ENCODE data around the gene MRPL10.

MRPL10 gene

DNA sequence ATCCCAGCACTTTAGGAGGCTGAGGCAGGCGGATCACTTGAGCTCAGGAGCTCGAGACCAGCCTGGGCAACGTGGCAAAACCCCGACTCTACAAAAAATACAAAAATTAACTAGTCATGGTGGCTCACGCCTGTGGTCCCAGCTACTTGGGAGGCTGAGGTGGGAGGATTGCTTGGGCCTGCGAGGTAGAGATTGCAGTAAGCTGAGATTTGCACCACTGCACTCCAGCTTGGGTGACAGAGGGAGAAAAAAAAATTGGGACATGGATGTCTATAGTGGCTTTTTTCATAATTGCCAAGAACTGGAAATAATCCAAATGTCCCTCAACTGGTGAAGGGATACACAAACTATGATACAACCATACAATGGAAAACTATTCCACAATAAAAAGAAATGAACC is 38.4 kb downstream of the MRPL10 start:
- Histone ChIP-seq H3K9ac (ENCODE audit: low read depth, low read length, poor library complexity) (no peak overlapping the region), H2BK5ac (ENCODE audit: low read length) (no peak overlapping the region), H3K79me1 (ENCODE audit: low read depth, low read length) (no peaks in the 10 kb centered on the region), H3K4ac (ENCODE audit: low read length) (no peak overlapping the region), H2BK15ac (ENCODE audit: low read length) (no peak overlapping the region), H2AFZ (ENCODE audit: low read length) (no peak overlapping the region), H3K23ac (ENCODE audit: low read depth, low read length, poor library complexity) (no peak overlapping the region), H3K27ac (replicated peaks; ENCODE audit: low read length) (no peak overlapping the region), H3K4me2 (ENCODE audit: insufficient read depth, low read length, poor library complexity, severe bottlenecking) (no peak overlapping the region), H3K18ac (ENCODE audit: low read length) (no peak overlapping the region), H4K8ac (ENCODE audit: low read depth, low read length) (no peak overlapping the region), H3K36me3 (replicated peaks in 1 of 2; ENCODE audit: control insufficient read depth in 2 of 2, insufficient read depth in 2 of 2, low read length in 2 of 2) (no peaks in the 10 kb centered on the region), H3K4me1 (ENCODE audit: control insufficient read depth in 2 of 2, insufficient read depth in 1 of 2, low read depth in 1 of 2, low read length in 2 of 2) (peaks cover 0 to 3% of the 10 kb centered on the region in 2 donors), H3K27me3 (ENCODE audit: control insufficient read depth in 3 of 3, insufficient read depth in 3 of 3, low read depth in 1 of 3, low read length in 3 of 3) (peaks cover 4 to 73% (median 22%) of the 10 kb centered on the region in 3 experiments), H2BK120ac (ENCODE audit: low read depth, low read length) (no peak overlapping the region), H3K4me3 (ENCODE audit: low read length in 2 of 2) (no peak overlapping the region), H4K91ac (ENCODE audit: low read depth, low read length, poor library complexity) (no peak overlapping the region), H2AK5ac (ENCODE audit: low read depth, low read length) (no peak overlapping the region), H3K9me3 (replicated peaks in 1 of 2; ENCODE audit: control insufficient read depth in 2 of 2, insufficient read depth in 1 of 2, low read depth in 1 of 2, low read length in 2 of 2) (no peaks in the 10 kb centered on the region), H2BK12ac (ENCODE audit: low read length) (no peak overlapping the region), H3K14ac (ENCODE audit: low read length) (no peak overlapping the region)
- WGBS, 2 donors (ENCODE audit: extremely low coverage in 2 of 2, insufficient read length in 2 of 2, insufficient replicate concordance in 1 of 2): no CpG with 5 or more reads among the region's 6 CpGs
- no peak for DNase-seq (ENCODE audit: low spot score)

- H3K18ac ChIP-seq (ENCODE audit: low read length): no peak overlapping the region
- no peak overlapping the region for H3K9ac ChIP-seq (ENCODE audit: low read depth, low read length, poor library complexity)
- no peak for DNase-seq (ENCODE audit: low spot score)
- no peak overlapping the region for H2AK5ac ChIP-seq (ENCODE audit: low read depth, low read length)
- H3K79me1 ChIP-seq (ENCODE audit: low read depth, low read length): no peaks in the 10 kb centered on the region
- no peaks in the 10 kb centered on the region for H3K9me3 ChIP-seq (replicated peaks in 1 of 2; ENCODE audit: control insufficient read depth in 2 of 2, insufficient read depth in 1 of 2, low read depth in 1 of 2, low read length in 2 of 2)
- H2BK12ac ChIP-seq (ENCODE audit: low read length): no peak overlapping the region
- H2AFZ ChIP-seq (ENCODE audit: low read length): no peak overlapping the region
- H3K23ac ChIP-seq (ENCODE audit: low read depth, low read length, poor library complexity): no peak overlapping the region
- peaks cover 4 to 70% (median 22%) of the 10 kb centered on the region in 3 experiments for H3K27me3 ChIP-seq (ENCODE audit: control insufficient read depth in 3 of 3, insufficient read depth in 3 of 3, low read depth in 1 of 3, low read length in 3 of 3)
- no peak overlapping the region for H3K14ac ChIP-seq (ENCODE audit: low read length)
- no peaks in the 10 kb centered on the region for H3K36me3 ChIP-seq (replicated peaks in 1 of 2; ENCODE audit: control insufficient read depth in 2 of 2, insufficient read depth in 2 of 2, low read length in 2 of 2)
- H2BK120ac ChIP-seq (ENCODE audit: low read depth, low read length): no peak overlapping the region
- H3K4me3 ChIP-seq (ENCODE audit: low read length in 2 of 2): no peak overlapping the region
- H2BK5ac ChIP-seq (ENCODE audit: low read length): no peak overlapping the region
- no peak overlapping the region for H3K4me2 ChIP-seq (ENCODE audit: insufficient read depth, low read length, poor library complexity, severe bottlenecking)
- WGBS, 2 donors (ENCODE audit: extremely low coverage in 2 of 2, insufficient read length in 2 of 2, insufficient replicate concordance in 1 of 2): no CpG with 5 or more reads among the region's 1 CpG
- H3K27ac ChIP-seq (replicated peaks; ENCODE audit: low read length): no peak overlapping the region
- H4K91ac ChIP-seq (ENCODE audit: low read depth, low read length, poor library complexity): no peak overlapping the region
- no peak overlapping the region for H2BK15ac ChIP-seq (ENCODE audit: low read length)
- H3K4me1 ChIP-seq (ENCODE audit: control insufficient read depth in 2 of 2, insufficient read depth in 1 of 2, low read depth in 1 of 2, low read length in 2 of 2): peaks cover 0 to 3% of the 10 kb centered on the region in 2 donors
- no peak overlapping the region for H3K4ac ChIP-seq (ENCODE audit: low read length)
- H4K8ac ChIP-seq (ENCODE audit: low read depth, low read length): no peak overlapping the region
These were observed 38.9 kb downstream of the MRPL10 start for GRCh38 chr17:47792457-47792856.

DNA sequence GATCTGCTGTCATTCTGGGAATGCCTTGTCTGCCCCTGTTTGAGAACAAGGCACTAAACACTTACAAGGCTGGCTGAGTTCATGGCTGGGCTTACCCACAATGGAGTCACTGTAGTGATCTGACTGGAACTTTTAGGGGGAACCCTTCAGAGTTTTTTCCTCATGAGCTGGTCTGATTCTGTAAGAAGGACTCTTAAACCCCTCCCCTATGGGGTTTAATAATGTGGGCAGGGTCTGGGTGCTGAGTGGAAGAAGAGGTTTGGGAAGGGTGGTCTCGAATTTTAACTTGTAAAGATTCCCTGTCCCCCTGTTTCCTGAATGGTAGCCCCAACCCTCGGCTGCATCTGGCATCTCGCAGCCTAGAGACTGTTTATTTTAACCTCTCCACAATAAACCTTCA is 40.3 kb downstream of the MRPL10 start:
- Histone ChIP-seq H3K27ac (replicated peaks; ENCODE audit: low read length) (no peak overlapping the region), H3K36me3 (replicated peaks in 1 of 2; ENCODE audit: control insufficient read depth in 2 of 2, insufficient read depth in 2 of 2, low read length in 2 of 2) (no peaks in the 10 kb centered on the region), H2BK5ac (ENCODE audit: low read length) (no peak overlapping the region), H2AK5ac (ENCODE audit: low read depth, low read length) (no peak overlapping the region), H3K23ac (ENCODE audit: low read depth, low read length, poor library complexity) (no peak overlapping the region), H3K79me1 (ENCODE audit: low read depth, low read length) (no peaks in the 10 kb centered on the region), H3K4me1 (ENCODE audit: control insufficient read depth in 2 of 2, insufficient read depth in 1 of 2, low read depth in 1 of 2, low read length in 2 of 2) (peaks cover 0 to 3% of the 10 kb centered on the region in 2 donors), H4K91ac (ENCODE audit: low read depth, low read length, poor library complexity) (no peak overlapping the region), H3K27me3 (ENCODE audit: control insufficient read depth in 3 of 3, insufficient read depth in 3 of 3, low read depth in 1 of 3, low read length in 3 of 3) (peaks cover 4 to 73% (median 22%) of the 10 kb centered on the region in 3 experiments), H2BK15ac (ENCODE audit: low read length) (no peak overlapping the region), H3K9ac (ENCODE audit: low read depth, low read length, poor library complexity) (no peak overlapping the region), H3K4ac (ENCODE audit: low read length) (no peak overlapping the region), H3K14ac (ENCODE audit: low read length) (no peak overlapping the region), H3K9me3 (replicated peaks in 1 of 2; ENCODE audit: control insufficient read depth in 2 of 2, insufficient read depth in 1 of 2, low read depth in 1 of 2, low read length in 2 of 2) (no peaks in the 10 kb centered on the region), H4K8ac (ENCODE audit: low read depth, low read length) (no peak overlapping the region), H2AFZ (ENCODE audit: low read length) (no peak overlapping the region), H2BK120ac (ENCODE audit: low read depth, low read length) (no peak overlapping the region), H3K18ac (ENCODE audit: low read length) (no peak overlapping the region), H3K4me2 (ENCODE audit: insufficient read depth, low read length, poor library complexity, severe bottlenecking) (no peak overlapping the region), H2BK12ac (ENCODE audit: low read length) (no peak overlapping the region), H3K4me3 (ENCODE audit: low read length in 2 of 2) (no peak overlapping the region)
- no CpG with 5 or more reads among the region's 3 CpGs for WGBS, 2 donors (ENCODE audit: extremely low coverage in 2 of 2, insufficient read length in 2 of 2, insufficient replicate concordance in 1 of 2)
- DNase-seq (ENCODE audit: low spot score): no peak

GRCh38 chr17:47789611-47790561 is 41.5 kb downstream of the MRPL10 start:
- WGBS, 2 donors (ENCODE audit: extremely low coverage in 2 of 2, insufficient read length in 2 of 2, insufficient replicate concordance in 1 of 2): no CpG with 5 or more reads among the region's 70 CpGs
- Histone ChIP-seq H2BK5ac (ENCODE audit: low read length) (no peak overlapping the region), H3K9ac (ENCODE audit: low read depth, low read length, poor library complexity) (peak overlapping the region; percentile 70), H4K91ac (ENCODE audit: low read depth, low read length, poor library complexity) (no peak overlapping the region), H3K4ac (ENCODE audit: low read length) (no peak overlapping the region), H2AK5ac (ENCODE audit: low read depth, low read length) (no peak overlapping the region), H3K79me1 (ENCODE audit: low read depth, low read length) (no peaks in the 10 kb centered on the region), H3K14ac (ENCODE audit: low read length) (peak overlapping the region; percentile 2), H3K27me3 (ENCODE audit: control insufficient read depth in 3 of 3, insufficient read depth in 3 of 3, low read depth in 1 of 3, low read length in 3 of 3) (peaks cover 4 to 65% (median 22%) of the 10 kb centered on the region in 3 experiments), H3K4me3 (ENCODE audit: low read length in 2 of 2) (peak overlapping the region; percentile 52 to 76), H3K27ac (replicated peaks; ENCODE audit: low read length) (no peak overlapping the region), H3K4me2 (ENCODE audit: insufficient read depth, low read length, poor library complexity, severe bottlenecking) (peak overlapping the region; percentile 80), H4K8ac (ENCODE audit: low read depth, low read length) (no peak overlapping the region), H3K23ac (ENCODE audit: low read depth, low read length, poor library complexity) (peak overlapping the region; percentile 73), H3K36me3 (replicated peaks in 1 of 2; ENCODE audit: control insufficient read depth in 2 of 2, insufficient read depth in 2 of 2, low read length in 2 of 2) (no peaks in the 10 kb centered on the region), H3K9me3 (replicated peaks in 1 of 2; ENCODE audit: control insufficient read depth in 2 of 2, insufficient read depth in 1 of 2, low read depth in 1 of 2, low read length in 2 of 2) (no peaks in the 10 kb centered on the region), H2BK15ac (ENCODE audit: low read length) (peak overlapping the region; percentile 81), H3K18ac (ENCODE audit: low read length) (peak overlapping the region; percentile 76), H2AFZ (ENCODE audit: low read length) (peak overlapping the region; percentile 96), H2BK12ac (ENCODE audit: low read length) (no peak overlapping the region), H3K4me1 (ENCODE audit: control insufficient read depth in 2 of 2, insufficient read depth in 1 of 2, low read depth in 1 of 2, low read length in 2 of 2) (peaks cover 0 to 3% of the 10 kb centered on the region in 2 donors), H2BK120ac (ENCODE audit: low read depth, low read length) (no peak overlapping the region)
- peak; percentile 44 for DNase-seq (ENCODE audit: low spot score)

All from neuronal stem cell (in vitro differentiated cells).